NK-92 (cell line): ENCODE data around the gene RNU1-3.
"Not testable (repeated sequence)": the region's sequence is repeated elsewhere in the genome, so short reads cannot be mapped to it uniquely, and the experiment has no call there.

Source experiments
- DNase-seq: peaks from one replicate; lab custom pipeline; 2025; ENCODE audit not compliant: unreplicated experiment; lab: John Stamatoyannopoulos, UW

The RNU1-3 gene

GRCh38 chr1:16666502-16667413 lies at the start of gene RNU1-3:
Gene RNU1-3, minus strand, starts transcription at chr1:16666948.
- not testable (repeated sequence) for DNase-seq

- DNase-seq, result not testable (repeated sequence)
These were observed 46.7 kb upstream of the RNU1-3 start for GRCh38 chr1:16713480-16713879.

DNA sequence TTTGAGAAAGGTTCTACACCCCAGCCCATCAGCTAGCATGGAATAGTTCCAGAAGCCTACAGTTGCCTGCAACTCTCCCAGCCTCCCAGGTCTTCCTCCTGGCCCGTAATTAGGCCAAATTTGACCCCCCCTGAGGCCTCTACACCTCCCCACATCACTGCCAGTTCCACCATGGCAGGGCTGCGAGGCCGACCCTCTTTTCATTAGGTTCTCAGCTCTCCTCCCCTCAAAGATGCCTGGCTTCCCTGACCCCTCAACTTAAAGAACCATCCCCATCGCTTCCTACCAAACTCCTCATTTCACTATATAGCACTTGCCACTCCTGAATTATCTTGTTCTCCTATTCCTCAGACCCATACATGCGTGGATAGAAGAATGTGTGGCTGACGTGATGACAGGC lies 46.2 kb upstream of the RNU1-3 start:
- DNase-seq, result not testable (repeated sequence)

GRCh38 chr1:16712582-16712981 lies 45.8 kb upstream of the RNU1-3 start:
- not testable (repeated sequence) for DNase-seq

- DNase-seq, result not testable (repeated sequence)
These were observed 45.4 kb upstream of the RNU1-3 start for GRCh38 chr1:16712131-16712530.

DNA sequence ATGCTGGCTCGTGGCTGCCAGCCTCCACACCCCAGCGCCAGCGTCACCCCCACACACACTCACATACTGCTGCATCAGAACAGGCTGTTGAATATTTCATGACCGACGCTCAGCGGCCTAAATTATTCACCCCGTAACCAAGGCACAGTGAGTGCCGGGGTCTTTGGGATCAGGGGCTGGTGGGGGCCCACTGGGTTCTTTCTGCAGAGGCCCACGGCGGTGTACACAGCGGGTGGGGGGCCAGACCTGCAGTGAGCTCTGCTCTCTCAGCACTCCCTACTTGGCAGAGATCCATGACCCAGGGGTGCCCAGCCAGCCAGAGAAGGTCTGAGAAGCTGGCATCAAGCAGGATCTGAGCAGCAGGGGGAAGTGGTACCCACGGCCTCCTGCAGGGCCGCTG lies 43.9 kb upstream of the RNU1-3 start:
- DNase-seq, result not testable (repeated sequence)

GRCh38 chr1:16709659-16710087 lies 42.9 kb upstream of the RNU1-3 start:
- DNase-seq, result not testable (repeated sequence)

GRCh38 chr1:16708704-16709103 lies 42.0 kb upstream of the RNU1-3 start:
- not testable (repeated sequence) for DNase-seq

DNA sequence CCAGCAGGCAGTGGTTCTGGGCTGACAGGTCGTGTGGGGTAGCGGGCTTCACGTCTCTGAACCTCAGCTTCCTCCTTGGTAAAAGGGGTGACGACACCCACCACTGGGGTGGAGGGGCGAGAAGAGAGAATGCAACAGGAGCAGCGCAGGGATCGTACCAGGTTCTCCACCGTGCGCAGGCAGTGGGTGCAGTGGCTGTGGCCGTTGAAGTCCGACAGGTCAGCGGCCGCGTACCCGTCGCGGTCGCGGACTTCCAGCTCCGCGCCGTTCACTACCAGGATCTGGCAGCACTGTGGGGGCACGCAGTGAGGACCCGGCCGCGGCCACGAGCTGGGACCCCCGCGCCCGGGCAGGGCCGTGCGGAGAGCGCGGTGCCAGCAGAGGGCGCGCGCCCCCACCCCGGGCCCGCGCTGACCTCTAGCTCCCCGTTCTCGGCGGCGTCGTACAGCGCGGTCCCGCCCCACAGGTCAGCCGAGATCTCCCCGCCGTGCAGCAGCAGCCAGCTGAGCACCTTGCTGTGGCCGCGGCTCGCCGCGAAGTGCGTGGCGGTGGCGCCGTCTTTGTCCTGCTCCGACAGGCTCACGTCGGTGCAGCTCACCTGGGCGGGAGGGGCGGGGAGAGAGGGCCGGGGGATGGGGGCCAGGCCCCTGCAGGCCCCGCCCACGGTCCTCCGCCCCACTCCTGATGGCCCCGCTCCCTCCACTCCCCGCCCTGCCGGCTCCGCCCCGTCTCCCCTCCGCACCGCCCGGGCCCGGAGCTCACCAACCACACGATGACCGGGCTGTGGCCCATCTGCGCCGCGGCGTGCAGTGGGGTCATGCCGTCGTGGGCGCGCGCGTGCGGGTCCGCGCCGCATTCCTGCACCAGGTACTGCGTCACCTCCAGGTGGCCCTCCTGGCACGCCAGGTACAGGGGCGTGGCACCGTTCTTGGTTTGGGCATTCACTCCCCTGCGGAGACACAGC lies 40.7 kb upstream of the RNU1-3 start:
- not testable (repeated sequence) for DNase-seq

GRCh38 chr1:16706302-16706701 lies 39.6 kb upstream of the RNU1-3 start:
- DNase-seq, result not testable (repeated sequence)

- DNase-seq, result not testable (repeated sequence)
These were observed 37.9 kb upstream of the RNU1-3 start for GRCh38 chr1:16704502-16705100.

DNA sequence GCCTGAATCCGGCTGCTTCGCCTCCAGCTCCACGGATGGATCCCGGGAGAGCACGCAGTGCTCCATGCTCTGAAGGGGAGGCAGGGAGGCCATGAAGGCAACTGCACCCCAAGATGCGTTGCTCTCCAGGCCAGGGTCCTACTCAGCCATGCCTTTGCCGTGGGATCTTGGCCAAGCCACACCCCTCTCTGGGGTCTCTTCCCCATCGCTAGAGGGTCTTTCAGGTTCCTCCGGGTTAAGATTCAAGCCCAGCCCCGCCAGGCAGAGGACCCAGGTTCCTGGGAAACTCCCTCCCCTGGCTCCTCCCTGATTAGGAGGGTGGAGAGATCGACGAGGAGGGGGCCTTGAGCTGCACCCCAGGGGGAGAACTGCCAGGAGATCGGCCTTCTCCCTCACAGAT lies 37.3 kb upstream of the RNU1-3 start:
- DNase-seq, result not testable (repeated sequence)

DNA sequence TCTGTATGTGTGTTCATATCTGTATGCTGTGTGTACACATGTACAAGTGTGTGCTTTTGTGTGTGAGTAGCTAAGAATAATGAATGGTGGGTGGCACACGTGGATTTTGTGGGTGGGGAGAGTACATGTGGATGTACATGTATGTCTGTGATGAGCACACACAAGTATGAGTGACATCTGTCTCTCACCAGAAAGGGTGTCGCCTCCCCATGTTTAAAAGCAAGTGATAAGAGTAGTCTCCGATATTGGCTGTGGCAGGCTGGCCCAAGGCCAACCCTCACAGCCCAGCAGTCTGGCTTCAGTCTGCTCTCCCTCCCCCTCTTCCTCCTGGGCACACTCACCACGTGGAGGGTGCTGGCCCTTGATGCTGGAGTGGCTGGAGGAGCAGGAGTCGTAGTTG lies 36.9 kb upstream of the RNU1-3 start:
- not testable (repeated sequence) for DNase-seq

- not testable (repeated sequence) for DNase-seq
These were observed 36.4 kb upstream of the RNU1-3 start for GRCh38 chr1:16703141-16703540.

DNA sequence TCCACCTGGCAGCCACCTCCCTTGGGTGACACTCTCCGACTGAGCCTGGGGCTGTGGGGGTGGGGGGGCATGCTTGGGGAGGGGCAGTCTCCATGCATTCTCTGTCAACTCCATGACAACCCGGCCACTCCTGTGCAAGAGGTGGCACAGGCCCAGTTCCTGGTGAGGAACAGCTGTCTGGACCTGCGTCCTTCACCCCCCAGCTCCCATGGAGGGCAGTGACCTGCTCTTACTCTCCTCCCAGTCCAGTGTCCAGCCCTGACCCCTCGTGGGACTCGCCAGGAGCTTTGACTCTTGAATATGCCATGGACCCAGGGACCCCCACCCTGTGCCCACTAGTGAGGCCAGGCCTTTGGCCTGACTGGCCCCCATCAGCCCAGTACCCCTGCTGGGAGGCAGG lies 35.5 kb upstream of the RNU1-3 start:
- DNase-seq, result not testable (repeated sequence)

DNA sequence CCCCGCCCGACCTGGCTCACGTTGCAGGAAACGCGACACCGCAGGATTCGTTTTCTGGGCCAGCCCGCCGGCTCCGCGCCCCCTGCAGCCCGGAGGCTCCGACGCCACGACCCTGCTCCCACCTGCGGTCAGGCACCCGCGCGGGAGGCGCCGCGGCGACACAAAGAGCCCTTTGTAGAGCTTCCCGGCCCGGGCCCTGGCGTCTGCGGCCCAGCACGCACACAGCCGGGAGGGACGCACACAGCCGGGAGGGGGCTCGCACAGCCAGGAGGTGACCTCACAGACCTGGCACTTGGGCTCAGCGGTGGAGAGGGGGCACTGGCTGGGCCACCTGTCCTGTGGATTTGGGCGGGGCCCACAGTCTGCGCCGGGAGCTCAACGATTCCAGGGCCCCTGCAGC lies 34.4 kb upstream of the RNU1-3 start:
- not testable (repeated sequence) for DNase-seq

DNA sequence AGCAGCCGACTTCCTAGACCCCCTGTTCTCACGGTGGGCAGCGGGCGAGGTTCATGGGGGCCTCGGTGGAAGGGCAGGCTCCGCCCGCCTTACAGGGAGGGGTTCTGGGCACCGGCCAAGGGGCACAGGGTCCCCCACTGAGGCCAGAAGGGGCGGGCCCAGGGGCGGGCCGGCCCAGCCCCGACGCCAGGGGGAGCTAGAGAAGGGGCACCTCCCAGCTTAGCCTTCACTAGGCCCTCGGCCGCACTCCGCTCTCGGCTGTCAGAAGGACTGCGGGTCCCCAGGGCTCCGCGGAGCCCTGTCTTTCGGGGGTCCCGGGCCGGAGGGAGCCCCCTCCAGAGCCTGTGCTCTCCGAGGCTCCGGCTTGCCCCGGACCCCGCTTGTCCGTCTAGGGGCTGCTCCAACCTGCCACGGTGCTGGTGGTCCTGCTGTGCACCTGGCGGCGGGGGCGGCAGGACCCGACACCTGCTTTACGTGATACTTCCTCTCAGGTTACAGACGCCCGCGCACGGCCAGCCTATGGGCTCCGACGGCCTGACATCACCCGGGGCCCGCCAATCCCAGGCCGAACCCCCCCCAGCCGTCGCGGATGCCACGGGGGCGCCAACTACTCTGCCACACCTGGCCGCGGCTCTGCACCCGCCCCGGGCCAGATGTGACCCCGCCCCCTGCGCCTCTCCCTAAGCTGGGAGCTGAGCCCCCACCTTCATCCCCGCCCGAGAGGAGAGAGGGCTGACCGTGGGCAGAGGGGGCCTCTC lies 33.6 kb upstream of the RNU1-3 start:
- DNase-seq, result not testable (repeated sequence)

GRCh38 chr1:16699440-16699839 lies 32.7 kb upstream of the RNU1-3 start:
- not testable (repeated sequence) for DNase-seq

GRCh38 chr1:16697152-16697551 lies 30.4 kb upstream of the RNU1-3 start:
- not testable (repeated sequence) for DNase-seq

- DNase-seq, result not testable (repeated sequence)
These were observed 29.9 kb upstream of the RNU1-3 start for GRCh38 chr1:16696507-16697150.
